Uterus (tissue), 4 donors: ENCODE results near the gene C14orf180. TPM values are rescaled to one million over a fixed set of nuclear protein-coding genes. Genes with fewer than 3 reads are reported as not detected.

ENCODE experiments used
- DNase-seq, 2 donors: peaks; one replicate each; pipeline ENCODE4 v3.0.0-alpha.2; 2019 to 2020
- H3K27ac ChIP-seq, 2 donors: fragments of 200-600 bp; sonication (generic); 1 replicate in 1 of 2; 2 replicates in 1 of 2; pipeline ENCODE4 v1.5.1; 2016 to 2018
- H3K27me3 ChIP-seq, 2 donors: fragments of 200-600 bp; sonication (generic); one replicate each; pipeline ENCODE4 v1.5.1; 2018 to 2019; ENCODE audit warnings: control low read depth in 1 of 2
- H3K36me3 ChIP-seq, 2 donors: fragments of 200-600 bp; sonication (generic); one replicate each; pipeline ENCODE4 v1.5.1; 2019; ENCODE audit warnings: control low read depth in 1 of 2
- H3K4me1 ChIP-seq, 2 donors: fragments of 200-600 bp; sonication (generic); one replicate each; pipeline ENCODE4 v1.5.1; 2018 to 2019; ENCODE audit warnings: control low read depth in 1 of 2
- H3K4me3 ChIP-seq, 2 donors: fragments of 200-600 bp; sonication (generic); 1 replicate in 1 of 2; 2 replicates in 1 of 2; pipeline ENCODE4 v1.5.1; 2018 to 2019; ENCODE audit warnings: mild to moderate bottlenecking in 1 of 2
- H3K9me3 ChIP-seq, 2 donors: fragments of 200-600 bp; sonication (generic); one replicate each; pipeline ENCODE4 v1.5.1; 2019; ENCODE audit warnings: control low read depth in 1 of 2
- CTCF ChIP-seq, 4 experiments: fragments of 200-600 bp in 2 of 4; fragments of 450-650 bp in 2 of 4; sonication (generic) in 2 of 4; IDR thresholded peaks; one replicate each; pipeline ENCODE4 v1.5.1; 2016 to 2019; ENCODE audit warnings: antibody characterized with exemption in 4 of 4, mild to moderate bottlenecking in 2 of 4, moderate library complexity in 1 of 4
- POLR2A ChIP-seq, 2 donors: fragments of 450-650 bp; IDR thresholded peaks; one replicate each; pipeline ENCODE4 v1.6.1; 2016; ENCODE audit warnings: antibody characterized with exemption in 2 of 2, mild to moderate bottlenecking in 1 of 2, moderate library complexity in 1 of 2
- intact Hi-C: fragments of 100-400 bp; cut with DNase I; formaldehyde crosslinking; loops from one replicate; pipeline ENCODE4 v1.15.1; 2023; ENCODE audit warnings: low total_unique reads
- total RNA-seq, 4 donors: library from RNA; depleted of rRNA in 3 of 4; stranded (reverse); fragments of >200 nt in 3 of 4; gene quantifications; one replicate each; pipeline versions ENCODE4 v1.1.0 to v1.2.4, GENCODE V29; 2014 to 2023
- donor health status: DM: yes; HTN: yes; CAD: no.

Gene C14orf180
- total RNA-seq, 4 donors from 2014 or later: 0.21 to 2.1 (median 0.26) TPM; not detected in 1

- DNase-seq: no peak
- H3K27me3 ChIP-seq: peaks cover 0 to 9% of the 10 kb centered on the region in 2 donors
- H3K4me3 ChIP-seq: no peak overlapping the region
- no peak overlapping the region for H3K27ac ChIP-seq
- intact Hi-C loops: loop anchor here (10.0 kb wide), 1 partner anchor 435 kb away; the partner anchor contains the start of gene KIF26A
- TF ChIP-seq CTCF (IDR thresholded peaks at IDR 0.05) (no peak), POLR2A (IDR thresholded peaks at IDR 0.05) (no peak)
- no peaks in the 10 kb centered on the region for H3K4me1 ChIP-seq
- H3K36me3 ChIP-seq: no peaks in the 10 kb centered on the region
- no peaks in the 10 kb centered on the region for H3K9me3 ChIP-seq
These were observed 10.1 kb upstream of the C14orf180 start for GRCh38 chr14:104569435-104569834.

GRCh38 chr14:104571246-104571645, 8.3 kb upstream of the C14orf180 start:
- intact Hi-C loops: no loop called here
- no peaks in the 10 kb centered on the region for H3K27me3 ChIP-seq

GRCh38 chr14:104572024-104572626, 7.4 kb upstream of the C14orf180 start:
- TF ChIP-seq CTCF (IDR thresholded peaks at IDR 0.05) (no peak), POLR2A (IDR thresholded peaks at IDR 0.05) (no peak)
- no peaks in the 10 kb centered on the region for H3K36me3 ChIP-seq
- H3K9me3 ChIP-seq: no peaks in the 10 kb centered on the region
- no peaks in the 10 kb centered on the region for H3K4me1 ChIP-seq
- no peak for DNase-seq
- intact Hi-C loops: no loop called here
- H3K4me3 ChIP-seq: no peak overlapping the region
- H3K27me3 ChIP-seq: no peaks in the 10 kb centered on the region
- H3K27ac ChIP-seq: no peak overlapping the region

More at GRCh38 chr14:104571246-104571645, 8.3 kb upstream of the C14orf180 start:
- Histone ChIP-seq H3K4me1 (no peaks in the 10 kb centered on the region), H3K27ac (no peak overlapping the region), H3K9me3 (no peaks in the 10 kb centered on the region), H3K36me3 (no peaks in the 10 kb centered on the region), H3K4me3 (no peak overlapping the region)
- DNase-seq: no peak
- no peak for TF ChIP-seq POLR2A (IDR thresholded peaks at IDR 0.05)
- no peak for TF ChIP-seq CTCF (IDR thresholded peaks at IDR 0.05)

GRCh38 chr14:104572668-104573067, 6.9 kb upstream of the C14orf180 start:
- TF ChIP-seq POLR2A (IDR thresholded peaks at IDR 0.05): no peak
- no peak for TF ChIP-seq CTCF (IDR thresholded peaks at IDR 0.05)
- Histone ChIP-seq H3K9me3 (no peaks in the 10 kb centered on the region), H3K4me1 (no peaks in the 10 kb centered on the region), H3K4me3 (no peak overlapping the region), H3K27me3 (no peaks in the 10 kb centered on the region), H3K27ac (no peak overlapping the region), H3K36me3 (no peaks in the 10 kb centered on the region)
- no peak for DNase-seq
- intact Hi-C loops: no loop called here

GRCh38 chr14:104573930-104574329, 5.6 kb upstream of the C14orf180 start:
- H3K27me3 ChIP-seq: no peaks in the 10 kb centered on the region

More at GRCh38 chr14:104573930-104574329, 5.6 kb upstream of the C14orf180 start:
- H3K4me1 ChIP-seq: no peaks in the 10 kb centered on the region
- intact Hi-C loops: no loop called here
- TF ChIP-seq POLR2A (IDR thresholded peaks at IDR 0.05): no peak
- TF ChIP-seq CTCF (IDR thresholded peaks at IDR 0.05): no peak
- no peaks in the 10 kb centered on the region for H3K36me3 ChIP-seq
- H3K27ac ChIP-seq: no peak overlapping the region
- DNase-seq: no peak
- H3K9me3 ChIP-seq: no peaks in the 10 kb centered on the region
- H3K4me3 ChIP-seq: no peak overlapping the region
